SU-DHL-6 (cell line): Measurements from ENCODE around the gene MAGEA1.
"Not testable (repeated sequence)": the region's sequence is repeated elsewhere in the genome, so short reads cannot be mapped to it uniquely, and the experiment has no call there.

Experiments
- H2AFZ ChIP-seq: fragments of 200-600 bp; sonication (generic); 2 replicates; pipeline ENCODE4 v1.6.1; 2014; ENCODE audit warnings: low read depth, mild to moderate bottlenecking, moderate library complexity, mixed read lengths, antibody characterized with exemption, low read length; ENCODE audit not compliant: severe bottlenecking
- H3F3A ChIP-seq: fragments of 200-600 bp; shearing (Covaris generic); 2 replicates; pipeline ENCODE4 v1.6.0; 2016; ENCODE audit warnings: antibody characterized with exemption, mild to moderate bottlenecking; ENCODE audit not compliant: insufficient read depth
- H3K27ac ChIP-seq: fragments of 200-600 bp; sonication (generic); 2 replicates; pipeline ENCODE4 v1.5.1; 2016; ENCODE audit warnings: low read depth, mild to moderate bottlenecking, low read length, moderate library complexity, mixed read lengths
- H3K27me3 ChIP-seq: fragments of 200-600 bp; sonication (generic), shearing (Covaris generic); 2 replicates; pipeline ENCODE4 v1.6.0; 2014; ENCODE audit warnings: mild to moderate bottlenecking, low read length
- H3K36me3 ChIP-seq: fragments of 200-600 bp; sonication (generic); 2 replicates; pipeline ENCODE4 v1.6.1; 2014; ENCODE audit warnings: mild to moderate bottlenecking, low read length, mixed read lengths
- H3K4me2 ChIP-seq: fragments of 300-600, 200-600 bp; shearing (Covaris generic), sonication (generic); 2 replicates; pipeline ENCODE4 v1.6.0; 2014; ENCODE audit warnings: low read length, low read depth, mild to moderate bottlenecking; ENCODE audit not compliant: poor library complexity, severe bottlenecking
- H3K4me3 ChIP-seq: fragments of 200-600 bp; sonication (generic); 2 replicates; pipeline ENCODE4 v1.5.1; 2014; ENCODE audit warnings: antibody characterized with exemption, low read length, mild to moderate bottlenecking, mixed read lengths; ENCODE audit not compliant: insufficient read depth, poor library complexity, severe bottlenecking
- H3K79me2 ChIP-seq: fragments of 200-600 bp; sonication (generic); 2 replicates; pipeline ENCODE4 v1.6.1; 2014; ENCODE audit warnings: mild to moderate bottlenecking, low read length, moderate library complexity; ENCODE audit not compliant: insufficient read depth
- H3K9ac ChIP-seq: fragments of 200-600 bp; sonication (generic); 2 replicates; pipeline ENCODE4 v1.7.0; 2014; ENCODE audit warnings: mild to moderate bottlenecking, low read length
- H3K9me2 ChIP-seq: fragments of 200-600 bp; sonication (generic); replicated peaks from 2 replicates; pipeline ENCODE4 v1.6.1; 2014; ENCODE audit warnings: low read length; ENCODE audit not compliant: insufficient read depth
- H3K9me3 ChIP-seq: fragments of 200-600 bp; sonication (generic); 2 replicates; pipeline ENCODE4 v1.6.1; 2014; ENCODE audit warnings: low read length, mixed read lengths; ENCODE audit not compliant: insufficient read depth
- H4K20me1 ChIP-seq: fragments of 200-600 bp; sonication (generic); 2 replicates; pipeline ENCODE4 v1.6.1; 2014; ENCODE audit warnings: low read depth, mild to moderate bottlenecking, antibody characterized with exemption, low read length, moderate library complexity, mixed read lengths
- EZH2phosphoT487 ChIP-seq: fragments of 200-600 bp; sonication (generic), shearing (Covaris generic); conservative IDR thresholded peaks from 2 replicates; pipeline ENCODE4 v1.6.1; 2018; ENCODE audit warnings: mild to moderate bottlenecking, antibody characterized with exemption, low read length, moderate library complexity, mixed read lengths
- TF ChIP-seq, protein P1 (sequence below): fragments of 200-600 bp; sonication (generic); IDR thresholded peaks from one replicate; pipeline ENCODE4 v1.5.1; 2017; ENCODE audit warnings: antibody characterized with exemption, mild to moderate bottlenecking, low read length, moderate library complexity; ENCODE audit not compliant: insufficient read depth, poor library complexity, severe bottlenecking

The MAGEA1 gene, protein sequence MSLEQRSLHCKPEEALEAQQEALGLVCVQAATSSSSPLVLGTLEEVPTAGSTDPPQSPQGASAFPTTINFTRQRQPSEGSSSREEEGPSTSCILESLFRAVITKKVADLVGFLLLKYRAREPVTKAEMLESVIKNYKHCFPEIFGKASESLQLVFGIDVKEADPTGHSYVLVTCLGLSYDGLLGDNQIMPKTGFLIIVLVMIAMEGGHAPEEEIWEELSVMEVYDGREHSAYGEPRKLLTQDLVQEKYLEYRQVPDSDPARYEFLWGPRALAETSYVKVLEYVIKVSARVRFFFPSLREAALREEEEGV

DNA sequence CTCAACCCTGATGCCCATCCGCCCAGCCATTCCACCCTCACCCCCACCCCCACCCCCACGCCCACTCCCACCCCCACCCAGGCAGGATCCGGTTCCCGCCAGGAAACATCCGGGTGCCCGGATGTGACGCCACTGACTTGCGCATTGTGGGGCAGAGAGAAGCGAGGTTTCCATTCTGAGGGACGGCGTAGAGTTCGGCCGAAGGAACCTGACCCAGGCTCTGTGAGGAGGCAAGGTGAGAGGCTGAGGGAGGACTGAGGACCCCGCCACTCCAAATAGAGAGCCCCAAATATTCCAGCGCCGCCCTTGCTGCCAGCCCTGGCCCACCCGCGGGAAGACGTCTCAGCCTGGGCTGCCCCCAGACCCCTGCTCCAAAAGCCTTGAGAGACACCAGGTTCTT is at the start of gene MAGEA1:
Gene MAGEA1 (plus strand): TSS at position 154 of the 400 bp plus-strand sequence. CDS start 3,106 bp downstream, outside the sequence.
- Histone ChIP-seq H3K27me3 (no peaks in the 10 kb centered on the region), H3K4me3 (no peak within 1 kb of the TSS), H3K36me3 (no peaks in the 10 kb centered on the region), H2AFZ (no peak within 1 kb of the TSS), H4K20me1 (no peaks in the 10 kb centered on the region), H3K4me2 (no peak within 1 kb of the TSS), H3K9ac (no peak within 1 kb of the TSS), H3K27ac (no peak within 1 kb of the TSS), H3K9me2 (no peaks in the 10 kb centered on the region), H3K79me2 (no peaks in the 10 kb centered on the region), H3K9me3 (no peaks in the 10 kb centered on the region), H3F3A (no peaks in the 10 kb centered on the region)
- no peak for TF ChIP-seq EZH2phosphoT487
- TF ChIP-seq, protein P1, sequence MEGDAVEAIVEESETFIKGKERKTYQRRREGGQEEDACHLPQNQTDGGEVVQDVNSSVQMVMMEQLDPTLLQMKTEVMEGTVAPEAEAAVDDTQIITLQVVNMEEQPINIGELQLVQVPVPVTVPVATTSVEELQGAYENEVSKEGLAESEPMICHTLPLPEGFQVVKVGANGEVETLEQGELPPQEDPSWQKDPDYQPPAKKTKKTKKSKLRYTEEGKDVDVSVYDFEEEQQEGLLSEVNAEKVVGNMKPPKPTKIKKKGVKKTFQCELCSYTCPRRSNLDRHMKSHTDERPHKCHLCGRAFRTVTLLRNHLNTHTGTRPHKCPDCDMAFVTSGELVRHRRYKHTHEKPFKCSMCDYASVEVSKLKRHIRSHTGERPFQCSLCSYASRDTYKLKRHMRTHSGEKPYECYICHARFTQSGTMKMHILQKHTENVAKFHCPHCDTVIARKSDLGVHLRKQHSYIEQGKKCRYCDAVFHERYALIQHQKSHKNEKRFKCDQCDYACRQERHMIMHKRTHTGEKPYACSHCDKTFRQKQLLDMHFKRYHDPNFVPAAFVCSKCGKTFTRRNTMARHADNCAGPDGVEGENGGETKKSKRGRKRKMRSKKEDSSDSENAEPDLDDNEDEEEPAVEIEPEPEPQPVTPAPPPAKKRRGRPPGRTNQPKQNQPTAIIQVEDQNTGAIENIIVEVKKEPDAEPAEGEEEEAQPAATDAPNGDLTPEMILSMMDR = no peak

DNA sequence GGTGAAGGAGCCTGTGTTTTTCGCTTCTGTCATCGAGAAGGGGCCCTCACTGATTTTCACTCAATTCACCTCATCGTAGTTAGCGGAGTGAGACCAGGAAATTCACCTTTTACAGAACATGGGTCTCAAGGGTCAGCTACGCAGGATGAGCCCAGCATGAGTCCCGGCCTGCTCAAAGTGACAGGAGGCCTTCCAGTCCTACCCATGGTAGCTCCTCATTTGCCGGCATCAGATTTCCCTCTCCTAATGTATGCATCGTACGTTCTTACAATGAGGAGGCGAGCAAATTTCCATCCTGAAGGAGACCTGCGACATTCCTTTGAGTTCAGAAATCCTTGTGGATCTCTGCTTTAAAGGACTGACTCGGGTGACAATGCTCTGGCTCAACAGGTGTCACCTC is 46.2 kb upstream of the MAGEA1 start:
- not testable (repeated sequence) for H3K79me2 ChIP-seq, H3K9ac ChIP-seq, H3K4me2 ChIP-seq

DNA sequence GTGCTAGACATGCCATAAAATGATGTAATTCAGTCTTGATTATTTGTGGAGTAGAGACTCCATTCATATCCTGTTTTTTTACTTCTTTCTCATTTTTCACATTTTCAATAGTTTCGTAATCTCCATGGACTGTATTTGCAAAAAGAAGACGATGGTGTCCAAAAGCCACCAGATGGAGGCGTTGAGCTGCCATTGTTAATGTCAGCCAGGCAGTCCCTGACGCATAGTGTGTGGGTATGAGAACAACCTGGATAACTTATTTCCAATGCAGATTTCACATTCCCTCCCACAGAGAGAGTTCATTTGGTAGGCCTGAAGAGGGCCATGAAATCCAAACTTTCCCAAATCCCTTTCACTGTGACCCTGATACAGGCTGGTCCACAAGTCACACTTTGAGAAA is 40.0 kb upstream of the MAGEA1 start:
- H3K4me2 ChIP-seq, H3K27me3 ChIP-seq, H4K20me1 ChIP-seq, H3K9me3 ChIP-seq, H3K4me3 ChIP-seq, H3F3A ChIP-seq, H3K36me3 ChIP-seq, H3K9me2 ChIP-seq, H3K27ac ChIP-seq, H3K79me2 ChIP-seq, H2AFZ ChIP-seq, H3K9ac ChIP-seq: not testable (repeated sequence)

More for the DNA sequence above, 46.2 kb upstream of the MAGEA1 start:
- not testable (repeated sequence) for H3K9me2 ChIP-seq, H3K36me3 ChIP-seq, H3F3A ChIP-seq, H4K20me1 ChIP-seq, H2AFZ ChIP-seq, H3K9me3 ChIP-seq, H3K27ac ChIP-seq, H3K27me3 ChIP-seq, H3K4me3 ChIP-seq

DNA sequence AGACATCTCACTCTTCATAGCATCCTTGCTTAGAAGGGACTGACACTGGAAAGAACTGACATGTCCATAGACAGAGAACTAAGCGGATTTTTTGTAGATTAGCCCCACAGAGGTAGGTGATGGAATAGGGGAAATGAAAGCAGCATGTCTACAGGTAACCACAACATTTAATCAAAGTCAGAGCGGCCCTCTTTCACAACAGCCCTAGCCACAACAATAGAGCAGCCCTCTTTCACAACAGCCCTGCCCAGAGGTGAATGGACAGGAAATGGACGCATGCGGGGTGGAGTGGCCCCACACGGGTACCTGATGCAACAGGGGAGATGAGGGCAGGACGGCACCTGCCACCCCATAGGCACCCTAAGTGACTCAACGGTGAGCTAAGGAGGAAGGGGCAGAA is 32.8 kb upstream of the MAGEA1 start:
- not testable (repeated sequence) for H3K36me3 ChIP-seq, H3F3A ChIP-seq, H2AFZ ChIP-seq, H3K9me2 ChIP-seq, H3K27me3 ChIP-seq, H3K27ac ChIP-seq, H3K4me3 ChIP-seq, H3K79me2 ChIP-seq, H3K4me2 ChIP-seq, H4K20me1 ChIP-seq, H3K9me3 ChIP-seq, H3K9ac ChIP-seq

DNA sequence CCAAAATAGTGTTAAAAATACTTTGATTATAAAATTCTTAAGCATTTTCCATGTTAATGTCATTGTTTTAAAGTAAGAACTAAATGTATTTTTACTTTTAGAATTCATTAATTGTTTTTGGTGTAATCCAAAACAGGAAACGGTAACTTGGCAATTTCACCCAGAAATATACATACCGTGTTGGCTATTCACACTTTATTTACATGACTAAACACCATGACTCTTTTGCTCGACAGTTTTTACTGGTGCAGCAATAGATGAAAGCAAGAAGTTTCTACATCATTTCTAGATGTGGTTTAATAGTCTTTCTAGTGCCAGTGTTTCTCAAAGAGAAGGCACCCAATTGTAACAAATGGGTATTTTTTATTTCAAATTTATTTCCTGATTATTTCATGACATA is 25.6 kb upstream of the MAGEA1 start:
- H3K9me3 ChIP-seq = no peaks in the 10 kb centered on the region
- no peaks in the 10 kb centered on the region for H3K36me3 ChIP-seq
- H3K4me2 ChIP-seq = no peak overlapping the region
- no peaks in the 10 kb centered on the region for H3F3A ChIP-seq
- no peak overlapping the region for H3K9ac ChIP-seq
- no peak overlapping the region for H2AFZ ChIP-seq
- TF ChIP-seq, protein P1 = no peak
- no peak for TF ChIP-seq EZH2phosphoT487
- no peaks in the 10 kb centered on the region for H3K9me2 ChIP-seq
- no peak overlapping the region for H3K27ac ChIP-seq
- no peak overlapping the region for H3K4me3 ChIP-seq
- no peaks in the 10 kb centered on the region for H3K27me3 ChIP-seq
- H3K79me2 ChIP-seq = no peaks in the 10 kb centered on the region
- no peaks in the 10 kb centered on the region for H4K20me1 ChIP-seq
